ENCODE measurements around the gene SEM1. TPM values are rescaled to one million over a fixed set of nuclear protein-coding genes. Genes with fewer than 3 reads are reported as not detected.

Gene SEM1
- total and polyA plus RNA-seq, 9 of the 15 experiments (the other 6 are each of a cell fraction or from before 2014, with no cell fraction given) = 74.7 to 938 (median 454) TPM

- TF ChIP-seq ZNF146 (CRISPR knock-in tag; IDR thresholded peaks at IDR 0.05; ENCODE audit: unreplicated experiment) (no peak), NFE2 (IDR thresholded peaks at IDR 0.05; ENCODE audit: low read depth) (peak; percentile 64; the same call in 1 of the 2 replicates), ZNF584 (CRISPR knock-in tag; IDR thresholded peaks at IDR 0.05; ENCODE audit: low read depth) (no peak), MED1 (CRISPR knock-in tag; IDR thresholded peaks at IDR 0.05; ENCODE audit: borderline replicate concordance) (no peak), RBM34 (IDR thresholded peaks at IDR 0.05; ENCODE audit: borderline replicate concordance, insufficient read depth, low read length) (no peak), FOXO4 (CRISPR knock-in tag; IDR thresholded peaks at IDR 0.05) (no peak), RBM17 (IDR thresholded peaks at IDR 0.05; ENCODE audit: borderline replicate concordance, low read depth, low read length) (no peak), U2AF1 (optimal IDR thresholded peaks at IDR 0.05; ENCODE audit: low read depth, low read length) (no peak), ZNF175 (CRISPR knock-in tag; IDR thresholded peaks at IDR 0.05; ENCODE audit: low read depth) (no peak; the same call in 1 of the 2 replicates), DDX20 (tag; IDR thresholded peaks at IDR 0.05; ENCODE audit: low read depth) (no peak), ZNF12 (CRISPR knock-in tag; IDR thresholded peaks at IDR 0.05) (peak; percentile 62; the same call in 1 of the 2 replicates), ZNF583 (CRISPR knock-in tag; IDR thresholded peaks at IDR 0.05) (no peak), DNMT1 (IDR thresholded peaks at IDR 0.05) (no peak), ZNF140 (CRISPR knock-in tag; IDR thresholded peaks at IDR 0.05) (no peak), ZNF280B (CRISPR knock-in tag; IDR thresholded peaks at IDR 0.05) (no peak), EP300 (IDR thresholded peaks at IDR 0.05; ENCODE audit: low read length) (peak; percentile 44), RFX5 (IDR thresholded peaks at IDR 0.05; ENCODE audit: low read depth, low read length) (no peak), RNF2 (IDR thresholded peaks at IDR 0.05) (peak; percentile 50; the same call in 1 of the 2 replicates), NFIX (CRISPR knock-in tag; IDR thresholded peaks at IDR 0.05; ENCODE audit: low read depth) (no peak), HDAC6 (IDR thresholded peaks at IDR 0.05; ENCODE audit: low read depth, low read length) (no peak), CBFB (CRISPR knock-in tag; IDR thresholded peaks at IDR 0.05) (no peak)
- TF ChIP-seq, protein P1, sequence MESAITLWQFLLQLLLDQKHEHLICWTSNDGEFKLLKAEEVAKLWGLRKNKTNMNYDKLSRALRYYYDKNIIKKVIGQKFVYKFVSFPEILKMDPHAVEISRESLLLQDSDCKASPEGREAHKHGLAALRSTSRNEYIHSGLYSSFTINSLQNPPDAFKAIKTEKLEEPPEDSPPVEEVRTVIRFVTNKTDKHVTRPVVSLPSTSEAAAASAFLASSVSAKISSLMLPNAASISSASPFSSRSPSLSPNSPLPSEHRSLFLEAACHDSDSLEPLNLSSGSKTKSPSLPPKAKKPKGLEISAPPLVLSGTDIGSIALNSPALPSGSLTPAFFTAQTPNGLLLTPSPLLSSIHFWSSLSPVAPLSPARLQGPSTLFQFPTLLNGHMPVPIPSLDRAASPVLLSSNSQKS (CRISPR knock-in tag; IDR thresholded peaks at IDR 0.05) = no peak
- TF ChIP-seq, protein P2, sequence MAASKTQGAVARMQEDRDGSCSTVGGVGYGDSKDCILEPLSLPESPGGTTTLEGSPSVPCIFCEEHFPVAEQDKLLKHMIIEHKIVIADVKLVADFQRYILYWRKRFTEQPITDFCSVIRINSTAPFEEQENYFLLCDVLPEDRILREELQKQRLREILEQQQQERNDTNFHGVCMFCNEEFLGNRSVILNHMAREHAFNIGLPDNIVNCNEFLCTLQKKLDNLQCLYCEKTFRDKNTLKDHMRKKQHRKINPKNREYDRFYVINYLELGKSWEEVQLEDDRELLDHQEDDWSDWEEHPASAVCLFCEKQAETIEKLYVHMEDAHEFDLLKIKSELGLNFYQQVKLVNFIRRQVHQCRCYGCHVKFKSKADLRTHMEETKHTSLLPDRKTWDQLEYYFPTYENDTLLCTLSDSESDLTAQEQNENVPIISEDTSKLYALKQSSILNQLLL (CRISPR knock-in tag; IDR thresholded peaks at IDR 0.05; ENCODE audit: borderline replicate concordance) = no peak
These were observed at the start of gene SEM1 (continued) for GRCh38 chr7:96709381-96710228.
